Measurements from ENCODE around the gene RNF32. TPM values are rescaled to one million over a fixed set of nuclear protein-coding genes. Genes with fewer than 3 reads are reported as not detected.

RNF32 gene
- total and polyA plus RNA-seq, 2 of the 13 experiments (the other 11 are each of a cell fraction or from before 2014, with no cell fraction given) = not detected

DNA sequence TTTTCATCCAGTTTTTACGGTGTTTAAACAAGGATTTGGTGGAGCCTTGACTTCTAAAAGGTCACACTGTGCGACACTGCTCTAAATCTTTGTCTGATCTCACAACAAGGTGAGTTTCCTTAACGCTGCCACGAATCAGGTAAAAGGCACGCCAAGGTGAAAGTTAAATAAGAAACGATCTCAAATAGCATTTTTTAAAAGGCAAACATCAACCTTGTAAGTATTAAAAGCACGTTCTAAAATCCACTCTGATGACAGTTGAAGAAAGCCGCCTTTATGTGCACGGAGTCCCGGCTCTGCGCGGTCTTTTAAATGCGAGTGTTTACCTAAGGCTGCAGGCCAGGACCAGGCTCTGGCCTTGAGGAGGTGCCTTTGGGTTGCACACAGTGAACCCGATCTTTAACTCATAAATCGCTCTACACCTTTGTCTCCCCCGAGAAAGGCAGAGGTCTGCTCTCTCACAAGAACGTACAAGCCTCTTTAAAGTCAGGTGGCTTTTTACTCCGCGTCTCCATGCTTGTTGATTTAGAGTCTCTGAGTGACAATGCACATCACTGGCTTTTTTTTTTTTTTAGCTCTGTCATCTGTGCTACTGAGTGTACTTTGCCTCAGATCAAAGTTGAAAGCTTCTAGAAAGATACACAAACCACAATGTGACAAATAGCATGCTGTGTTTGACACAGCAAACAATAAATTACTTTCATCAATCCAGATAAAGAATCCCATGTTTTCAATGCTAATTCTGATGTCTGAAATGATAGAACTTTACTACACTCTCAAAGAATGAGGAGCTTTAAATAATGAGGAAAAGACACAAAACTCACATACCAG, 25.9 kb upstream of the RNF32 start (continued):
- TF ChIP-seq ZNF678 (CRISPR knock-in tag; IDR thresholded peaks at IDR 0.05) (no peak), FOSL1 (CRISPR knock-in tag; IDR thresholded peaks at IDR 0.05; ENCODE audit: borderline replicate concordance) (no peak), ZNF256 (CRISPR knock-in tag; conservative IDR thresholded peaks at IDR 0.05) (no peak), RARA (CRISPR knock-in tag; IDR thresholded peaks at IDR 0.05) (peak; percentile 82), SALL2 (CRISPR knock-in tag; IDR thresholded peaks at IDR 0.05) (peak; percentile 36; the same call in 1 of the 2 replicates), NFIC (IDR thresholded peaks at IDR 0.05; ENCODE audit: low read length) (peak; percentile 97), CAMTA2 (CRISPR knock-in tag; IDR thresholded peaks at IDR 0.05; ENCODE audit: borderline replicate concordance) (no peak), SOX5 (CRISPR knock-in tag; IDR thresholded peaks at IDR 0.05; ENCODE audit: borderline replicate concordance) (peak; percentile 95), FOXJ3 (CRISPR knock-in tag; IDR thresholded peaks at IDR 0.05; ENCODE audit: borderline replicate concordance) (peak; percentile 95), SMARCC2 (IDR thresholded peaks at IDR 0.05) (peak; percentile 48; the same call in 1 of the 2 replicates), ZNF44 (CRISPR knock-in tag; IDR thresholded peaks at IDR 0.05) (peak; percentile 44; the same call in 1 of the 2 replicates)
- TF ChIP-seq, protein P1, sequence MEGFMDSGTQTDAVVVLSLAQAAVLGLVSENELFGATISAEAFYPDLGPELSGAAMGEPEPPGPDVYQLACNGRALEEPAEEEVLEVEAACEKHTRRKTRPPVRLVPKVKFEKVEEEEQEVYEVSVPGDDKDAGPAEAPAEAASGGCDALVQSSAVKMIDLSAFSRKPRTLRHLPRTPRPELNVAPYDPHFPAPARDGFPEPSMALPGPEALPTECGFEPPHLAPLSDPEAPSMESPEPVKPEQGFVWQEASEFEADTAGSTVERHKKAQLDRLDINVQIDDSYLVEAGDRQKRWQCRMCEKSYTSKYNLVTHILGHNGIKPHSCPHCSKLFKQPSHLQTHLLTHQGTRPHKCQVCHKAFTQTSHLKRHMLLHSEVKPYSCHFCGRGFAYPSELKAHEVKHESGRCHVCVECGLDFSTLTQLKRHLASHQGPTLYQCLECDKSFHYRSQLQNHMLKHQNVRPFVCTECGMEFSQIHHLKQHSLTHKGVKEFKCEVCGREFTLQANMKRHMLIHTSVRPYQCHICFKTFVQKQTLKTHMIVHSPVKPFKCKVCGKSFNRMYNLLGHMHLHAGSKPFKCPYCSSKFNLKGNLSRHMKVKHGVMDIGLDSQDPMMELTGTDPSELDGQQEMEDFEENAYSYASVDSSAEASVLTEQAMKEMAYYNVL (CRISPR knock-in tag; IDR thresholded peaks at IDR 0.05; ENCODE audit: borderline replicate concordance) = peak; percentile 54; the same call in 1 of the 2 replicates
- TF ChIP-seq, protein P2, sequence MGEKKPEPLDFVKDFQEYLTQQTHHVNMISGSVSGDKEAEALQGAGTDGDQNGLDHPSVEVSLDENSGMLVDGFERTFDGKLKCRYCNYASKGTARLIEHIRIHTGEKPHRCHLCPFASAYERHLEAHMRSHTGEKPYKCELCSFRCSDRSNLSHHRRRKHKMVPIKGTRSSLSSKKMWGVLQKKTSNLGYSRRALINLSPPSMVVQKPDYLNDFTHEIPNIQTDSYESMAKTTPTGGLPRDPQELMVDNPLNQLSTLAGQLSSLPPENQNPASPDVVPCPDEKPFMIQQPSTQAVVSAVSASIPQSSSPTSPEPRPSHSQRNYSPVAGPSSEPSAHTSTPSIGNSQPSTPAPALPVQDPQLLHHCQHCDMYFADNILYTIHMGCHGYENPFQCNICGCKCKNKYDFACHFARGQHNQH (CRISPR knock-in tag; IDR thresholded peaks at IDR 0.05) = peak; percentile 90
- TF ChIP-seq, protein P3, sequence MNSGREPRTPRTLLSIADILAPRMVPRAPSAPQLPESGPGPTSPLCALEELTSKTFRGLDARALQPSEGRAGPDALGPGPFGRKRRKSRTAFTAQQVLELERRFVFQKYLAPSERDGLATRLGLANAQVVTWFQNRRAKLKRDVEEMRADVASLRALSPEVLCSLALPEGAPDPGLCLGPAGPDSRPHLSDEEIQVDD (CRISPR knock-in tag; IDR thresholded peaks at IDR 0.05; ENCODE audit: borderline replicate concordance) = no peak
- TF ChIP-seq, protein P4, sequence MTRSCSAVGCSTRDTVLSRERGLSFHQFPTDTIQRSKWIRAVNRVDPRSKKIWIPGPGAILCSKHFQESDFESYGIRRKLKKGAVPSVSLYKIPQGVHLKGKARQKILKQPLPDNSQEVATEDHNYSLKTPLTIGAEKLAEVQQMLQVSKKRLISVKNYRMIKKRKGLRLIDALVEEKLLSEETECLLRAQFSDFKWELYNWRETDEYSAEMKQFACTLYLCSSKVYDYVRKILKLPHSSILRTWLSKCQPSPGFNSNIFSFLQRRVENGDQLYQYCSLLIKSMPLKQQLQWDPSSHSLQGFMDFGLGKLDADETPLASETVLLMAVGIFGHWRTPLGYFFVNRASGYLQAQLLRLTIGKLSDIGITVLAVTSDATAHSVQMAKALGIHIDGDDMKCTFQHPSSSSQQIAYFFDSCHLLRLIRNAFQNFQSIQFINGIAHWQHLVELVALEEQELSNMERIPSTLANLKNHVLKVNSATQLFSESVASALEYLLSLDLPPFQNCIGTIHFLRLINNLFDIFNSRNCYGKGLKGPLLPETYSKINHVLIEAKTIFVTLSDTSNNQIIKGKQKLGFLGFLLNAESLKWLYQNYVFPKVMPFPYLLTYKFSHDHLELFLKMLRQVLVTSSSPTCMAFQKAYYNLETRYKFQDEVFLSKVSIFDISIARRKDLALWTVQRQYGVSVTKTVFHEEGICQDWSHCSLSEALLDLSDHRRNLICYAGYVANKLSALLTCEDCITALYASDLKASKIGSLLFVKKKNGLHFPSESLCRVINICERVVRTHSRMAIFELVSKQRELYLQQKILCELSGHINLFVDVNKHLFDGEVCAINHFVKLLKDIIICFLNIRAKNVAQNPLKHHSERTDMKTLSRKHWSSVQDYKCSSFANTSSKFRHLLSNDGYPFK (CRISPR knock-in tag; IDR thresholded peaks at IDR 0.05; ENCODE audit: borderline replicate concordance) = no peak

Measured in HepG2 (cell line).